Hematopoietic multipotent progenitor cell treated with erythropoietin and hydrocortisone succinate and interleukin-3 and kit ligand, for 8 days (in vitro differentiated cells): ENCODE measurements around the gene CIB4.

Experiments
- DNase-seq: peaks from one replicate; pipeline ENCODE4 v3.0.0-alpha.2; 2015

CIB4 gene

DNA sequence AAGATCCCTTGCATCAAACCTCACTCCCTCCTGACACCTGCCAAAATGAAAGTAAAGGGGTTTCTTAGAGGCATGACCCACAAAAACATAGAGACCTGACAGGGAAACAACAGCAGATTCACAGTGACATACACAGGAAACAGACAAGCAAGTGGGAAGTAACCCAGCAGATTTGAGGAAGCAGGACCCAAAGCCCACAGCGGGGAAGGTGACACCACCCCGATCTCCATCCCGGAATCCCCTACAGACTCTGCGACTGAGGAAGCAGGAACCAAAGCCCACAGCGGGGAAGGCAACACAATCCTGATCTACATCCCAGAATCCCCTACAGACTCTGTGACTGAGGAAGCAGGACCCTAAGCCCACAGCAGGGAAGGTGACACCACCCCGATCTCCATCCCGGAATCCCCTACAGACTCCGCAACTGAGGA lies 21.6 kb downstream of the CIB4 start:
- DNase-seq = no peak

DNA sequence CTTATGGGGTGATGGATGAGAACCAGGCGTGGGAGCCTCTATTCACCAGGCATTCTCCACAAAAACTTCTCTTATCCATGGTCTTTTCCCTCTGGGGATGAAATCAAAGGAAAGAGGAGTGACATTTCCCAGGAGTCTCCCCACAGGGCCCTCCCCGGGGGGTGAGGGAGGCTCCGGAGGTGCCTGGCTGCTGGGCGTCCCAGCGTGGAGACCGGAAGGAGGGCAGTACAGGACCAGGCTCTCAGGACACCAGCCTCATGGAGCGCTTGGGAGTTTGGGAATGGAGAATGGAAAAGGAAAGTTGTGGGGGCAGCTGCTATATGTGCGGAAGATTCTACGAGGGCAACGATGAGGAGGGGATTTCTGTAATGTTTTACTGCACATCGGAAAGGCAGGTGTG lies 22.1 kb downstream of the CIB4 start:
- DNase-seq = no peak

GRCh38 chr2:26618611-26619010 lies 22.6 kb downstream of the CIB4 start:
- DNase-seq = no peak

- no peak for DNase-seq
These were observed 23.5 kb downstream of the CIB4 start for GRCh38 chr2:26617588-26618083.

- no peak for DNase-seq
These were observed 24.2 kb downstream of the CIB4 start for GRCh38 chr2:26616706-26617587.

GRCh38 chr2:26615860-26616705 lies 25.1 kb downstream of the CIB4 start:
- no peak for DNase-seq

GRCh38 chr2:26615336-26615859 lies 25.8 kb downstream of the CIB4 start:
- DNase-seq = no peak

GRCh38 chr2:26614216-26615138 lies 26.7 kb downstream of the CIB4 start:
- DNase-seq = no peak

GRCh38 chr2:26613241-26614215 lies 27.6 kb downstream of the CIB4 start:
- DNase-seq = no peak

- DNase-seq = no peak
These were observed 28.5 kb downstream of the CIB4 start for GRCh38 chr2:26612522-26613240.

- DNase-seq = no peak
These were observed 29.1 kb downstream of the CIB4 start for GRCh38 chr2:26612034-26612433.

DNA sequence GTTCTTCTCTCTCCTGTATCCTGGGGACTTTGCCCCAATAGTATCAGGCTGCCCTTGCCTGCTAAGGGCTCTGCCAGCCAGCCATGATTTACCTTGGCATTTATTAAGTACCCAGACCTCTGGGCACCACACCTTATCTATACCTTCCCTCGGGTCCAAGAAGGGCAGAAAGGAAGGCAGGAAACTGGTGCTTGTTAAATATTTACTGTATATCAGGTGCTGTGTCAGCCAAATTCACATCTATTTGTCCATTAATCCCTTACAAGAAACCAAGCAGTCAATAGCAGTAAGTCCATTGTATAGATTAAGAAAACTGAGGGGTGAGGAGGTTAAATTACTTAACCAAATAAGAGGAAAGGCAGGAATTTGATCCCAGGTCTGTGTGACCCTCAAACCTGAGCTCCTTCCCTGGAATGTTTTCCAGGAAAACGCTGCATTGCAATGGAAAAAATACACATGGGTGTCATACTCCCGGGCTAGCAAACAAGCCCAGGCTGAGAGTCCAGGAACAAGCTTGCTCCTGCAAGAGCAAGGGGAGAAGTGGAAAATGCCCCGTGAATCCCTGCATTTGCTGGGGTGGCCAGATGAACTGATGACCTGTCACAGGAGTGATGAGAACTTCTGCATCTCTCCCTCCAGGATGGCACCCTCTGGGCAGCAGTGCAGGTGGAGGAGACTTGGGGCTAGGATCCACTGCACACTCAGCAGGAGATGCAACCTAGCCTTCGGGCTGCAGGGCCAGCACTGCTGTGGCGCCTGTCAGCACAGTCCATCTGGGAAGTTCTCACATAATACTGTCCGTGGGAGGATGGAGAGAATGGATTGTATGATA lies 30.4 kb downstream of the CIB4 start:
- DNase-seq = no peak

DNA sequence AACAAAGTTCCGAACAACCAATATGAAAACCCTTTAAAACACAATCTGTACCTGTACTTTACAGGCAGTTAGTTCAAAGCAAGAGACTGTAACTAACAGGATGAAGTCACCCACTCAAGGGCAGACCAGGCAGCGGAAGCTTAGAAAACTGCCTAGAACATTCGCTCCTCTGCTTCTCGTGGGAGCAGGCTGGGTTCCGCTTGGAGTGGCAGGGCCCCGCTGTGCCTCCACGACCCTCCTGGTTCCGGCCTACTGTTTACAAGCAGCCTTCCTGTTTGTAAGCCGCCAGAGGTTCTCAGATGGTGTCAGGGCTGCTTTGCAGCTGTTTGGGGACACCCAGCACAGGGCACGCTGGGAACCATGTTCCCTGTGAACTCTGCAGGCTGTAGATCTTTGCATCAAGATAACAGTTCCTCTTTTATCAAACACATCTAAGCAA lies 31.3 kb downstream of the CIB4 start:
- DNase-seq = no peak

GRCh38 chr2:26609205-26609631 lies 31.9 kb downstream of the CIB4 start:
- DNase-seq = no peak

DNA sequence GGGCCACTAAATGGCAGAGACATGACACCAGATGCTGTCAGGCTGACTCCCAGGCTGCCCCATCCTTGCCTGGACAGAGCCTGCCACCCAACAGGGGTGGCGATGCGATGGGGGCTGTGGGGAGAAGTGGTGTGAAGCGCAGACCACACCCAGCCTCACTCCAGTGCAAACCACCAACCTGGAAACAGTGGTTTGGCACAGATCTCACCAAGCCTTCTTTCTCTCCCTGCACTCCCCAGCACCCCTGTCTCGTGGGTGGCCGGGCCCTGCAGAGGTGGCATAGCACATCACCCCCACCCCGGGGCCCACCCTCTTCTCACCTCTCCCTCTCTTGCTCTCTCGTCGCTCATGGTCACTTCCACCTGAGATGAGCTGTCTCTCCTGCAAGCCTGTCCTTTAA lies 32.6 kb downstream of the CIB4 start:
- DNase-seq = no peak

GRCh38 chr2:26607698-26608097 lies 33.5 kb downstream of the CIB4 start:
- DNase-seq = no peak

GRCh38 chr2:26606847-26607190 lies 34.3 kb downstream of the CIB4 start:
- no peak for DNase-seq

- no peak for DNase-seq
These were observed 34.9 kb downstream of the CIB4 start for GRCh38 chr2:26605999-26606846.
